Germinal center (tissue), 1 donor: ENCODE results near the gene GRIK4.

ENCODE experiments used
- DNase-seq: peaks from one replicate; pipeline ENCODE4 v3.0.0; 2012; ENCODE audit warnings: mixed read lengths, low spot score

Gene GRIK4

DNA sequence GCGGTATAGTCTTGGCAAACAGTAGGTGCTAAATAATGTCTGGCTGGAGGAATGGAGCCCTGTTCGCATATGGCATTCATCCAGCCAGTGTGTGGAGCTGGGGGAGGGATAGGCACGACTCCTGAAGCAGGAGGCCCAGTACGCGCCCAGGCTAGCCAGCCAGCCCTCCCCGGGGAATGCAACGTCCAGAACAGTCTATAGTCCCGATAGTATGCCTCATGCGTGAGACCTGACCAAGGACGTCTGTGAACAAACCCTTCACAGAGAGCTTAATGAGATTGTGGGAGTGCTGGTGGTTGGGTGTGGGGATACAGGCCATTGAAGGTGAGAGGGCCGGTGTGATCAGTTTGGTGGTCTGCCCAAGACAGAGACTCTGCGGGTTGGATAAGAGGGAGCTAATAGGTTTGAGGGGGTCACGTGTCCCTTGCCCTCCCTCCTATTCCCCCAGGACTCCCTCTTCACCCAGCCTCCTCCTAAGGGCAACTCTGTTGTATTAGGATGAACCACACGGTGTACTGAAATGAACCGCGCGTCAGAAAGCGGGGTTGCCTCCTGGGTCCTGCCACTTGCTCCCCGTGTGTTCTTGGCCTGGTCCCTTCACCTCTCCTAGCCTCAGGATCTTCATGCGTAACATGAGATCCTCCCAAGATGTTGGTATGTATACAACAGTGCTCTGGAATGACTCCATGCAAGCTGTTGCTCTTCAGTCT is 987 bp upstream of the GRIK4 start:
- no peak for DNase-seq

DNA sequence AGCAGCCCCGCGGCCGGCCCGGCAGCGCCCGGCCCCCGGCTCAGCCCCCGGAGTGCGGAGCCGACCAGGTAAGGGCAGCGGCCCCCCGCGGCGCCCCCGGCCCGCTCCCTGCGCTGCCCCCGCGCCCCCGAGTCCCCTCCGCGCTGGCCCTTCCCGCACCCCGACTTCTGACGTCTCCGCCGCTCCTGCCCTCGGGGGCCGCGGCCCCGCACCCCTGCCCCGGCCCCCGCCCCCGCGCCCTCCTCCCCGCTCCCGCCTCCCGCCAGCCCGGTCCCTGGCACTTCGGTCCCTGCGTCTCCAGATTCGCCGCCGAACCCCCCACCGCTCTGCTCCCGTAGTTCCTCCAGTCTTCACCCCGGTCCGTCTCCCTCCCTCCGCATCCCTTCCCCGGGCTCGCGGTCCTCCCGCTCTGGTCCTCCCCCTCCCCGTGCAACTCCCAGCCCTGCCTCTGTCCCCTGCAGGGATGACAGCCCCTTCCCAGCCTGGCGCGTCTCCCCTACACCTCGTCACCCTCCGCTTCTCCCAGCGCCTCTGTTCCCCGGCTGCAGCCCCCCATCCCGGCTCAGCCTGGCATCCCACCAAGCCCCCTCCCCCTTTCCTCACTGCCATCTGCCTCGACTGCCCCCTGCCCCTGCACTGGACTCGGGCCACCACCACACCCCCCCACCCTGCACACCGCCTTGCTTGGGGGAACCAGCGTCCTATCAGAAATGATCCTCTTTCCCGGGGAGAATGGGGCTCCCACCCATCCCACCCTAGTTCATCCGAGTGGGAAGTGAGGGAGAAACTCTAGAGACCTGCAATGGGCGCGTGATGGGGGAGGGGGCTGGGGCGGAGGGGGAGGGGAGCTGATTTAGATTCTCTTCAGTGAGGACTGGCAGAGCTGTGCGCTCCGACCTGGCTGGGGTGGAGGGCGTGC is 531 bp downstream of the GRIK4 start:
- peak; percentile 18 for DNase-seq

DNA sequence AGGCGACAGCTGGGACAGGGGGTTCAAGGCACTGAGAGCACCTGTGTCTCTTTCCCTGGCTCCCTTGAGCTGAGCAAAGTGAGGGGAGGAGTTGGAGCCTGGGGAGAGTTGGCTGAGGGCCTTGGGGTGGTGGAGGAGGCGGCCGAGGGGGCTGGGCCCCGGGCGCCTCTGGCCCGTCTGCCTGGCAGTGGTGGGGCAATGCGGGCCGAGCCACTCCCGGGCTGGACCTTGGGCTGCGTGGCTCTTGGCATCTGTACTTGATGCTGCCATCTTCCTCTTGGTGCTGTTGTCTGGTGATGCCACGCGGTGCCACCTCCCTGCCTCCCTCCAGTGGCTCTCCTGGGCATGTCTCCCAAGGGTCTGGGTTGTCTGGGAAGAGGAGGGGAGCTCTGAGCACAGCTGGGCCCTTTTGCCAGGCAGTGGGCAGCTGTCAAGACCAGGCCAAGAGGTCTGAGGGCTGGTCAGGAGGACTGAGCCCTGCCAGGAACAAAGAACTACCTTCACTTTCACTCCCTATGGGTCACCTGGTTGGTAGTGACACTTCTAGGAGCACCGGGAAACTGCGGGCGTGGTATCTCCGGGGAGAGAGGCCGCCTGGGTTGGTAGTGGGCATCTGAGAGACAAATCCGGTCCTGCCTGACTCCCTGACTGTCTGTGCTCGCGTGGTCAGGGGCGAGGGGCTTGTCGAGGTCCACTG is 1.3 kb downstream of the GRIK4 start:
- DNase-seq: no peak

DNA sequence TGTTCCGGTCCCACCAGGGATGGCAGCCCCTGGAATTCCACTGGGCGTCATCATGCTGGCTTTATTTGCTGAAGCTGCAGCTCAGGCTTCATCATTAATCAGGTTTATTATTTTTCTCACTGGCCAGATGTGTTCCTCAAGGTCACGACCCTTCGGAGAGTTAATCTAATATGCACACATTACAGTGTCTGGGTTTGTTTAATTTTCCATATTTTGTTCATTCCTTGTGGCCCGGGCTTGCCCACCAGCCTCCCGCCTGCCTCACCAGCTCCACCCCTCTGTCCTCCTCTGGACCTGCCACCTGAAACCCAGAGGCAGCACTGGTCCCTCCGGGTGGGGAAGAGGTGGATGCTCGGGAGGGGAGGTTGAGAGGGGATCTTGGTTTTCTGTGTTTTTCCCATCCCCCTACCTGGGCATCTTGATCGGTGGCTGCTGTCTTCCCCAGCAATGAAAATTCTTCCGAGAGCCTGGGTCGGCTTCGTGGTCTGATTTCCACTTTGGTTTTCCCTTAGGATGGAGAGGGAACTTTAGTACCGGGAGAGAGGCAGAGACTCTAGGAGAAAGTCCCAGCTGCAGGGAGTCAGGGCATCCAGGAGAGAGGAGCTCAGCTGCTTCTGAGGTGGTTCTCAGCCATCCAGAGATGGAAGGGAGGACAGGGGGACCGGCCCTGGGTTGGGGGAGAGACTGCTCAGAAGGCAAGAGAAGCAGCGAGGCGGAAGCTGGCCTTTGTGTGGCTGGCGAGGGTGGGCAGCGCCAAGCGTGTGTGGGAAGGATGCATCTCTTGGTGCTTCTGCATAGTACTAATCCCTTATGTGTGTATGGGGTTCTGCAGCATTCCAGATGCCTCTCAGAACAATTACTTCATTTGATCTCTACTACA is 2.1 kb downstream of the GRIK4 start:
- DNase-seq: no peak

DNA sequence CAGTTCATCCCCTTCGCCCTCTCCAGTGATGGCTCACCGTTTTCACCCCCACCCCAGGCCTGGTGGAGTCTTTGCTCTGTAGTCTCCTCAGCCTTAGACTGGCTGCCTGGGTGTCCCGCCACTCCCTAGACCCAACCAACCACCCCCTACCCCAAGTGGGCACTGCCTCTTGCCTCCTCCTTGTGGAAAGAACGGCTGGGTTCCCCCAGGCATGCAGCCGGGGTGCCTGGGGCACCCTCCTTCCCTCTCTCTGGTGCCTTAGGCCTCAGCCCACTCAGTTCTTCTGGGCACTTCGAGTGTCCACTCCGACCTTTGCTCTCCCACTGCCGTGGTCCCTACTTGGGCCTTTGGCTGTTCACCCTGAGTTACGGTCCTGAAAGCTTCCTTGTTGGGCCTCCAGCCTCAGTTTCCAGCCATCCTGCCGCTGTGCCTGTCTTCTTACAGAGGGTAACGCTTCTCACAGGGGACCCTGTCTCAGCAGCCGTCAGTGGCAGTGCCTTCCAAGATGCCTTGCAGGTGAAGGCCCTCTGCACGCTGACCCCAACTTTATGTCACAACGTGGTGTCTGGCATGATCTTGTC is 3.1 kb downstream of the GRIK4 start:
- DNase-seq: no peak

DNA sequence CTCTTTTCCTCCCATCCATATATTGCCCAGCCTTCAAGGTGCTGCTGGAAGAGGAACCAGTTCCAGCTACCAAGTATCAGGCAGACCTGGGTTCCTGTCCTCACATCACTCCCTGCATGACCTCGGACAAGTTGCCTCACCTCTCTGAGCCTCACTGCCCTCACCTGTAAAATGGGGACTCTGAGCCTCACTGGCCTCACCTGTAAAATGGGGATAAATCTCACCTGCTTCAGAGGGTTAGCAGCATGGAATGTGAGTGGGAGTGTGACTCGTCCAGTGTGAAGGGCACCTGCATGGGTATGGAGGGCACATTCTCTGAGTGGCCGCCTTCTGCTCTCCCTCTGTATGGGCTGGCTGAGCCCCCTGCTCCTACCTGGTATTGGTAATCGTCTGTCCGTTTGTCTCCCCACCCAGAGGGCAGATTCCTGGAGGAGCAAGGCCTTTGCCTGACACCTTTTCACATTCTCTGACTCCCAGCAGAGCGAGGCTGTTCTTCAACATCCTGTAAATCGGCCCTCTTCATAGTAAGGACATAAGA is 3.7 kb downstream of the GRIK4 start:
- DNase-seq: no peak

DNA sequence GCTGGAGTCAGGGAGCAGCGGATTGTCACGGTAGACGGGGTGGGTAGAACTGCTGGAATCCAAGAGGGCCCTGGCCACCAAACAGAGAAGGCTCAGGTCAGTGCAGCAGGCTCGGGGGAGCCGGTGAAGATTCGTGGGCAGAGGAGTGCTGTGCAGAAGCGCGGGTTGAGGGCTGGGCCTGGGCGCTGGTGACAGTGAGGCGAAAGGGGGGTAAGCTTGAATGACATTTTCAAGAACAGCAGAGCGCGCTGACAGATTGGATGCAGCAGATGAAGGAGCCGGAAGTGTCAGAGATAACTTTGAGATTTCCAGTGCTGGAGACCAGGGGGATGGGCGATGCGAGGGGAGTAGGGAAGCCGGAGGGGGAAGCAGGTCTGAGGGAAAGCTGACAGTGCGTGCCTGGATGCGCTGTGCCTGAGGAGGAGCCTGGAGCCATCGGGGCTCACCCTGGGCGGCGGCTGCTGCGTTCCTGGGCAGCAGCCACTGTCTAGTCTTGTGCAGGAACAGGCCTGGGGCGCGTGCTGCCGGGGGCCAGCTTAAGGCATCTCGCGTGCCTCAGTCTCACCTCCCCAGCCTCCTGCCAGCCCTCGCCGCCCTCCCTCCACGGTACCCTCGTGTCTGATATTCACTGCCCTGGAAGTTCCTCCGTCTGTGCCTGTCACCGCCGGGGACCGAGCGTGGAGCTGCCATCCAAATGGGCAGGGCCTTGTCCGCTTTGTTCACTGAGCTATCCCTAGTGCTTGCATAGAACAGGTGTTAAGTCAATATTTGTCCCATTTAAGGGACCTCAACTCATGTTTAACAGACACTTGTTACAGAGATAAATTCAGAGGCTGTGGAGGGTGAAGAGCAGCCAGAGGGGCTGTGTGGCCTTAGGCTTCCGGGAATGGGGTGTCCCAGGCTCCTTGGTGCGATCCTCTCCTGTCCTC is 5.2 kb downstream of the GRIK4 start:
- no peak for DNase-seq

DNA sequence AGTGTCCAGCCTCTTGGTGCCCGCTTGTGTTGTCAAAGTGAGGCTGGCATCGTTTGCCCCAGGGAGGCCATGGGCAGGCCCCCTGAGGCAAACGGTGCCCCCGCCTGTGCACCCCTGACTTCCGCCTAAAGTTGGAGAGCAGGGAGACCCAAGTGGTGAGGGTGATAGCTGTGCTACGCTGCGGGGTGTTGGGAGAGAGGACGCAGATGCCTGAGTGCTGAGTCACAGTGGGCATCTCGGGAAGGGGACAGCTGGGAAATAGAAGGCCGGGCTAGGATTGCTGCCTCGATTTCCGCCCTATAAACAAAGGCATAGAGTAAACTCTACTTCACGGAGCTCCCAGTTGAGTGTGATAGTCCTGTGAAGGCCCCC is 5.8 kb downstream of the GRIK4 start:
- no peak for DNase-seq

DNA sequence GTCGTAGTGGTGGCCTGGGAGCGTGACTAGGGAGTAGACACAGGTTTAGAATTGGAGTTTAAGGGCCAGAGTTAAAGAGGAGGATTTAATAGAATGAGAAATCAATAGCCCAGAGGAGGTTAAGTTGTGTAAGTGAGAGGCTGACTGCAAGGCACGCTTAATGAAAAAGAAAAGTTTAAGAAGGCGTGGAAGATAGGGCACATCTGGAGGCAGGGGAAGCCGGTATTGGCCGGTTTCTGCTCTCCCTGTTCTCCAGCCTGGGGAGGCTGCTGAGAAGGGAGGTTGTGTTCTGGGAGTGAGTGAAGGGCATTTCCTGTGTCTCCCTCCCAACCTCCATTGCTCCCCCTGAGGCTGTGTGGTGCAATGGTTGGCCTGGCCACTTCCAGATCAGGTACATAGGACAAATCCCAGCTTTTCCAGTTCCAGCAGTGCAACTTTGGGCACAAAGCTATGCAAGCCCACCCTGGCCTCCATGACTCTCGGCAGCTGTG is 6.3 kb downstream of the GRIK4 start:
- DNase-seq: no peak

DNA sequence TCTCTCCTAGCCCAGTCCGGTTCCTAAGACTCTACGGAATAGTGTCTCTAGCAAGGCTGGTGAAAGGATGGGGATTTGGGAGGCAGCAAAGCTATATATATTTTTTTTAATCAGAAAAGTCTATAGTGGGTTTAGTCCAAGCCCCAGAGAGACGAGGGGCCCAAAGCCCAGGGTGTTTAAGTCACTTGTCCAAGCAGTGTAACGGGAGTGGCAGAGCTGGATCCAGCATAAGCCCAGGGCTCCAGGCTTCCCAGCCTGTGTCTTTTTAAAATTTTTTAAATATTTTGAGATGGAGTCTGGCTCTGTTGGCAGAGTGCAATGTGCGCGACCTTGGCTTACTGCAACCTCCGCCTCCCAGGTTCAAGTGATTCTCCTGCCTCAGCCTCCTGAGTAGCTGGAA is 6.8 kb downstream of the GRIK4 start:
- DNase-seq: no peak

DNA sequence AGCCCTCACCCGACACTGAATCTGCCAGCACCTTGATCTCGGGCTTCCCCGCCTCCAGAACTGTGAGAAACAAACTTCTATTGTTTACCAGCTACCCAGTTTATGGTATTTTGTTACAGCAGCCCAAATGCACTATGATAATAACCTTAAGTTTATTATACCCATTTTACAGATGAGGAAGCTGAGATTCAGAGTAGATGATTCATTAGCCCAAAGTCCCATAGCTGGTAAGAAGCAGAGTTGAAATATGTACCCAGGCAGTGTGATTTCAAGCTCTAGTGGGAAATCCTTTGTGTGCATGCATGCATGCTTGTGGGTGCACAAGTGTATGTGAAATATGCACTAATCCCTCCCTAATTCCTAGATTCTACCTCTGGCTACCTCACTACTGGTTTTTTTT is 7.9 kb downstream of the GRIK4 start:
- no peak for DNase-seq

DNA sequence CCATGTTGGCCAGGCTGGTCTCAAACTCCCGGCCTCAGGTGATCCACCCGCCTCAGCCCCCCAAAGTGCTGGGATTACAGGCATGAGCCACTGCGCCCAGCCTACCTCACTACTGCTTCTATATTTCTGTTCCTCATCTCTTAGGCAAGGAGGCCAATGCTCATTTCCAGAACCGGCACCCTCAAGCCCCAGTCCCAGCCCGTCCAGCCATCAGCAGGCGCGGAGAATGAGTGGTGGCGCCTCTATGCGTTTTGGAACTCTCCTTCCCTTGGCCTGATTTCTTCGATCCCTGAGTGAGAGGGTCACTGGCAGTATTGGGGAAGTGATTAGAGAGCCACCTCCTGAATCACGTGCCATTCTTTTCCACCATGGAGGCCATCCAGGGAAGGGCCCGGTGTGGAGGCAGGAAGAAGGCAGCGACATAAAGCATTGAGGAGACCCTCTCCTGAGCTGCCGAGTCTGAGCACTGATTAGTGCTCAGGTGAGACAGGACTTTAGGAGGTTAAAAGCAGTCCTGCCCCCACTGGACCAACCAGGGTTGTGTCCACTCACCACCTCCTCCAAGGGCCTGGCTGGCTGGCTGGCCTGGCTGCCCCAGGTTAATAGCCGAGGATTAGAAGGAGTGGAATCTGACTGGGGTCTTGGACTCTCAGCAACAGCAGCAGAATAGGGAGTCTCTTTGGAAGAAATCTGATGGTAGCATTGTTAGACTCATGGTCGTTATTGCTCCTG is 8.7 kb downstream of the GRIK4 start:
- DNase-seq: no peak

DNA sequence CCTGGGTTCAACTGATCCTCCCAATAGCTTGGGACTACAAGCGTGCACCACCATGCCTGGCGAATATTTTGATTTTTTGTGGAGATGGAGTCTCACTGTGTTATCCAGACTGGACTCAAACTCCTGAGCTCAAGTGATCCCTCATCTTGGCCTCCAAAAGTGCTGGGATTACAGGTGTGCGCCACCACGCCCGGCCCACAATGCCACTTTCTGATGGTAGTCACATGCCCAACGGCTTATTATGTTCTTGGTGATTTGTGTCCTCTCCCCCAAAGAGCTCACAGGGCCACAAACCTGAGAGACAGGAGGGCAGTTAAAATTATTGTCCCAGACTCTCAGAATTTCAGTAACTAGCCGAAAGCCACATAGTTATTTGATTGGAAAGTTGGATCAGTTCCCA is 9.6 kb downstream of the GRIK4 start:
- DNase-seq: no peak

DNA sequence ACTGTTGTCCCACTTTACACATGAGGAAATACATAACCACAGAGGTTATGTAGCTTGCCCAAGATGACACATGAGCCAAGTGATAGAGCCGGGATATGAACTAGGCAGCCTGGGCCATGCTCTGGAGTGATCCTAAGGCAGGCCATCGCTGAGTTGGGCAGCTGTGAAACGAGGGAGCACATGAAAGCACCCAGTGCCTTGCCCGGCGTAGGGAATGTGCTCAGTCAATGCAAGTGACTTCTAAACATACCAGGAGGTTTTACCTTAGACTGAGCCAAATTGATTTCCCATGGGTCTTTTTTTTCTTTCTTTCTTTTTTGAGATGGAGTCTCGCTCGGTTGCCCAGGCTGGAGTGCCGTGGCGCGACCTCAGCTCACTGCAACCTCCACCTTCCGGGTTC is 10.5 kb downstream of the GRIK4 start:
- DNase-seq: no peak

DNA sequence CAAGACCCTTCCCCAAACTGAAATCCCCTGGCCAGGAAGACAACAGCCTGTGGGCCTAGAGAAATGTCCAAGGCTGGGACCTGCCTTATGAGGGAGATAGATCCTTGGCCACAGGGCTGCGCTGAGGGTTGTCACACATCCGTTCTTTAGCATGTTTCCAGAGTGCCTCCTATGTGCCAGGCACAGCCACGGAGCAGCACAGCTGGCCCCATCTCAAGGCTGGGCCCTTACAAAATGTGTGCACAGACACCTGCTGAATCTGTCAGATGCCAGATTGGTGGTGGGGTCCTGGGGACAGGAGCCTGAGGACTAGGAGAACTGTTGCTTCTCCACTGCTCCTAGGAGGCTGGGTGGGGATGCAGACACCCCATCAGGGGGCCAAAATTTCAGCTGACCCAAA is 11.2 kb downstream of the GRIK4 start:
- no peak for DNase-seq

DNA sequence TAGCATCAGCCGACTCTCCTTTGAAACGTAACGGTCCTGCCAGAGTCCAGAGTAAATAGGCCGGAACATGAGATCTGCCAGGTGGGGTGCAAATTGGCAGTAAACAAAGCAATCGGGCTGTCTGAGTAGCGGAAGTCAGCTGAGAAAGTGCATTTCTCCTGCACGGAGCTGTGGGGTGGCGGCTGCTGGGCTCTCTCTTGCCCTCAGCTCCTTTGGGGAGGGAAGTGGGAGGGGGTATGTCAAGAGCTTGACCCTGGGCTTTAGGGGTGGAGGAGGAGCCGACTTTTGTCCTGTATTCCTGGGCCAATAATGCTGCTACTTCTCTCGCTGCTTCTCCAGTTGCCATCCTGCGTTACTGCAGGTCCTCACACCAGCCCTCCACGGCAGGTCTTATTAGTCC is 11.6 kb downstream of the GRIK4 start:
- DNase-seq: no peak

DNA sequence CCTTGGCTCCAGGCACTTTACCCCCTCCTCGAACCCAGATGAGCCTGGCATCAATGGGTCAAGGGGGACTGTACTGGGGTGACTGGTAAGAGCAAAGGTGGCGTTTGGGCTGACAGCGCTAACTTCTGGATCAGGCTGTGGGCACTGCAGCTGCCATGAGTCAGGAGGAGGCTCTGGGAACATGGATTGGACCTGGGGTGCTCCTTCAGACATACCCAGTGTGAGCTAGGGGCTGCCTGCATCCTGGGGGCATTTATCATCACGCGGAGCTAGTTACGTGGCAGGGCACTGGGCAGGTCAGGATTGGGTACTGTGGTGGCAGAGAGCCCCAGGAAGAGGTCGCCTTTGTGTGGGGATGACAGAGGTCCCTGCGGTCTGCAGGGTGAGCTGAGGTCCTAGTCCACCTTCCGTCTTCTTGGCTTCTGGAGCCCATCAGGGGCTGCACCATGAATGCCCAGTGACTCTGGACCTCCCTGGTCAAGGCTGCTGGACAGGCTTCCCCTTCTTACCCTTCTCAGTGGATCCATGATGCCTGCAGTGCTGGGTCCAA is 13.1 kb downstream of the GRIK4 start:
- DNase-seq: no peak

DNA sequence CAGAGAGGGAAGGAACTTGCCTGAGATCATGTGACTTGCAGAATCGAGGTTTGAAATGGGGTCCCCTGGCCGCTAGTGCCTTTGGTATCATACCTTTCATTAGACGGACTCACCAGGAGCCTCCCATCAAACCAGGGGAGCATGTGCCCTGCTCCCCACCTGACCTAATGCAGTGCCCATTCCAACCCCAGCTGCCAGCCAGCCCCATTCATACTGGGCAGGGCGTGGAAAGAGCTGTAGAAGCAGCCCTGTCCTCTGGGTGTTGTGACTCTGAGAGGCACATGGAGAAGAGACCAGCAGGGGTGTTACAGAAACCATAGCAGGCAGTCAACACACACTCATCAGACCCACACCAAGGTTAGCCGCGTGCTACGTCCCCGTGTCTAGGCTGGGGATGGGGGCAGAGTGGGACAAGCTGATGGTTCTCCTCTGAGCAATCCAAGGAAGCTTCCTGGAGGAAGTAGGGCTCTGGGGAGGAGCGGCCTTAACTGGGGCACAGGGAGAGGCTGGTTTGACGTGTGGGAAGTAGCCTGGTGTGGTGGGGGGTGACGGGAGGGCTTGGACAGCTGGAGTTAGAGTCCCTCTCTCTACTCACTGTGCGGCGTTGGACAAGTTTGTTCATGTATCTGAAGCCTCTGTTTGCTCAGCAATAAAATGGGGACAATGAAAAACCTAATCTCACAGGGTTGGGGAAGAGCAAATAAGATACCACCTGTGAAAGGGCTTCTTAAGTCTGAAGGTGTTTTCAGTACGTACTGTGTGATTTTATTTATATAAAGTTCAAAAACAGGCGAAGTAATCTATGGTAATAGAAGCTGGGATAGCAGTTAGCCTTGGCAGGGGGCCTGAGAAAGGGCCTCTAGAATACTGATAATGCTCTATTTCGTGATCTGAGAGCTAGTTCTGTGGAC is 14.0 kb downstream of the GRIK4 start:
- no peak for DNase-seq
